ENCODE results near the gene DBF4B. TPM values are rescaled to one million over a fixed set of nuclear protein-coding genes. Genes with fewer than 3 reads are reported as not detected.

Gene DBF4B
- total and polyA plus RNA-seq, 2 of the 13 experiments (the other 11 are each of a cell fraction or from before 2014, with no cell fraction given): 11.7 to 13.2 TPM

- TF ChIP-seq, protein P1, sequence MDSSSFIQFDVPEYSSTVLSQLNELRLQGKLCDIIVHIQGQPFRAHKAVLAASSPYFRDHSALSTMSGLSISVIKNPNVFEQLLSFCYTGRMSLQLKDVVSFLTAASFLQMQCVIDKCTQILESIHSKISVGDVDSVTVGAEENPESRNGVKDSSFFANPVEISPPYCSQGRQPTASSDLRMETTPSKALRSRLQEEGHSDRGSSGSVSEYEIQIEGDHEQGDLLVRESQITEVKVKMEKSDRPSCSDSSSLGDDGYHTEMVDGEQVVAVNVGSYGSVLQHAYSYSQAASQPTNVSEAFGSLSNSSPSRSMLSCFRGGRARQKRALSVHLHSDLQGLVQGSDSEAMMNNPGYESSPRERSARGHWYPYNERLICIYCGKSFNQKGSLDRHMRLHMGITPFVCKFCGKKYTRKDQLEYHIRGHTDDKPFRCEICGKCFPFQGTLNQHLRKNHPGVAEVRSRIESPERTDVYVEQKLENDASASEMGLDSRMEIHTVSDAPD (CRISPR knock-in tag; IDR thresholded peaks at IDR 0.05): peak; percentile 61; the same call in 1 of the 2 replicates
- TF ChIP-seq ARNT (IDR thresholded peaks at IDR 0.05) (no peak), ZC3H13 (CRISPR knock-in tag; IDR thresholded peaks at IDR 0.05) (peak; percentile 61; the same call in 1 of the 2 replicates), JUNB (CRISPR knock-in tag; IDR thresholded peaks at IDR 0.05; ENCODE audit: borderline replicate concordance) (peak; percentile 88), HNF4A (CRISPR knock-in tag; IDR thresholded peaks at IDR 0.05) (peak; percentile 36; the same call in 1 of the 2 replicates), USF2 (IDR thresholded peaks at IDR 0.05; ENCODE audit: low read depth, low read length) (no peak), USF2 (CRISPR knock-in tag; IDR thresholded peaks at IDR 0.05; ENCODE audit: borderline replicate concordance) (no peak), HNF4G (IDR thresholded peaks at IDR 0.05; ENCODE audit: borderline replicate concordance, low read depth, low read length) (no peak), HNF4G (CRISPR knock-in tag; IDR thresholded peaks at IDR 0.05; ENCODE audit: borderline replicate concordance, low read depth) (no peak), NFKBIZ (CRISPR knock-in tag; IDR thresholded peaks at IDR 0.05) (peak; percentile 66; the same call in 1 of the 2 replicates), MTA1 (CRISPR knock-in tag; IDR thresholded peaks at IDR 0.05; ENCODE audit: borderline replicate concordance) (peak; percentile 40; the same call in 1 of the 2 replicates), ZNF24 (IDR thresholded peaks at IDR 0.05) (no peak), FOXP4 (CRISPR knock-in tag; IDR thresholded peaks at IDR 0.05) (peak; percentile 15; the same call in 1 of the 2 replicates), ZFP62 (CRISPR knock-in tag; IDR thresholded peaks at IDR 0.05) (no peak), ZNF777 (CRISPR knock-in tag; IDR thresholded peaks at IDR 0.05) (peak; percentile 52), KDM5B (CRISPR knock-in tag; IDR thresholded peaks at IDR 0.05; ENCODE audit: borderline replicate concordance) (peak; percentile 90), ZNF878 (CRISPR knock-in tag; IDR thresholded peaks at IDR 0.05) (peak; percentile 85), SP4 (CRISPR knock-in tag; IDR thresholded peaks at IDR 0.05) (peak; percentile 54), ETV5 (CRISPR knock-in tag; IDR thresholded peaks at IDR 0.05; ENCODE audit: borderline replicate concordance) (peak; percentile 87; the same call in 1 of the 2 replicates), JARID2 (CRISPR knock-in tag; IDR thresholded peaks at IDR 0.05; ENCODE audit: insufficient replicate concordance) (no peak), ZSCAN21 (CRISPR knock-in tag; IDR thresholded peaks at IDR 0.05; ENCODE audit: borderline replicate concordance) (peak; percentile 92; the same call in 1 of the 2 replicates), ZNF891 (CRISPR knock-in tag; IDR thresholded peaks at IDR 0.05) (peak; percentile 93), SETDB1 (CRISPR knock-in tag; IDR thresholded peaks at IDR 0.05; ENCODE audit: borderline replicate concordance) (no peak)
Measured at GRCh38 chr17:44708401-44709263, at the start of gene DBF4B (continued).

All from HepG2 (cell line).